Measurements from ENCODE around the gene RPS19. TPM values are rescaled to one million over a fixed set of nuclear protein-coding genes. Genes with fewer than 3 reads are reported as not detected.

The RPS19 gene
- total RNA-seq, 1 experiment from 2014 or later, result 3,297 TPM

DNA sequence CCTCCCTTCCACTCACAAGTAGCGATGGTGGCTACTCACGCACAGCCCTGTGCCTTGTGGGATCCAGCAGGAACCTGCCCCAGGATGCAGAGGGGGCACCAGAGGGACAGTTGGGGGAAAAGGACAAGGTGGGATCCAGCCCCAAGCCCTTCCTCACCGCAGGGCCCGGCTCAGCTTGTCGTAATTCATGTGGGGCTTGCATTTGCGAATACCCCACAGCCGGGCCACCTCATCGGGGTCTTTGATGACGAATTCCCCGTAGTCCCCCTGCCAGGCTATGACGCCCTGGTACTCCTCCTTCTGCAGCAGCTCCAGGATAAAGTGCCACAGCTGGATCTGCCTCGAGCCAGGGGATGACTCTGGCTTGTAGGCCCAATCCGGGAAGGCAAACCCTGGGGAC, 49.7 kb downstream of the RPS19 start:
- peaks cover 12% of the 10 kb centered on the region for H3K4me1 ChIP-seq
- intact Hi-C loops (cut with micrococcal nuclease; ENCODE audit: unreplicated experiment), result no loop called here
- H3K36me3 Mint-ChIP-seq (ENCODE audit: insufficient read depth, unreplicated experiment), result peaks cover 11% of the 10 kb centered on the region
- no peak overlapping the region for H3K4me3 Mint-ChIP-seq (ENCODE audit: unreplicated experiment)
- no peak overlapping the region for H3K4me3 ChIP-seq (ENCODE audit: low read depth, low read length)
- no TSS peak for BruUV-seq (replicated peaks)
- H3K27ac Mint-ChIP-seq (ENCODE audit: unreplicated experiment), result no peak overlapping the region
- H3K27me3 Mint-ChIP-seq (ENCODE audit: insufficient read depth, unreplicated experiment), result peaks cover 5% of the 10 kb centered on the region
- ChIA-PET POLR2A (no interaction called here), CTCF (no interaction called here)
- peaks cover 3% of the 10 kb centered on the region; the same call in 1 of the 2 replicates for H3K36me3 ChIP-seq (ENCODE audit: control insufficient read depth, insufficient read depth, low read length)
- DNase-seq, result no peak
- no peaks in the 10 kb centered on the region for H3K9me3 ChIP-seq
- no peaks in the 10 kb centered on the region for H3K9me3 Mint-ChIP-seq (ENCODE audit: unreplicated experiment)
- TF ChIP-seq, protein P1, sequence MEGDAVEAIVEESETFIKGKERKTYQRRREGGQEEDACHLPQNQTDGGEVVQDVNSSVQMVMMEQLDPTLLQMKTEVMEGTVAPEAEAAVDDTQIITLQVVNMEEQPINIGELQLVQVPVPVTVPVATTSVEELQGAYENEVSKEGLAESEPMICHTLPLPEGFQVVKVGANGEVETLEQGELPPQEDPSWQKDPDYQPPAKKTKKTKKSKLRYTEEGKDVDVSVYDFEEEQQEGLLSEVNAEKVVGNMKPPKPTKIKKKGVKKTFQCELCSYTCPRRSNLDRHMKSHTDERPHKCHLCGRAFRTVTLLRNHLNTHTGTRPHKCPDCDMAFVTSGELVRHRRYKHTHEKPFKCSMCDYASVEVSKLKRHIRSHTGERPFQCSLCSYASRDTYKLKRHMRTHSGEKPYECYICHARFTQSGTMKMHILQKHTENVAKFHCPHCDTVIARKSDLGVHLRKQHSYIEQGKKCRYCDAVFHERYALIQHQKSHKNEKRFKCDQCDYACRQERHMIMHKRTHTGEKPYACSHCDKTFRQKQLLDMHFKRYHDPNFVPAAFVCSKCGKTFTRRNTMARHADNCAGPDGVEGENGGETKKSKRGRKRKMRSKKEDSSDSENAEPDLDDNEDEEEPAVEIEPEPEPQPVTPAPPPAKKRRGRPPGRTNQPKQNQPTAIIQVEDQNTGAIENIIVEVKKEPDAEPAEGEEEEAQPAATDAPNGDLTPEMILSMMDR (IDR thresholded peaks at IDR 0.05; ENCODE audit: insufficient read depth in 1 of 2, low read depth in 1 of 2, low read length in 1 of 2, severe bottlenecking in 1 of 2, unreplicated experiment in 1 of 2), result no peak
- H3K27me3 ChIP-seq (replicated peaks; ENCODE audit: control insufficient read depth, insufficient read depth, low read length), result no peaks in the 10 kb centered on the region; the same call in 1 of the 2 replicates
- H3K4me1 Mint-ChIP-seq (ENCODE audit: low read depth, unreplicated experiment), result peaks cover 22% of the 10 kb centered on the region

DNA sequence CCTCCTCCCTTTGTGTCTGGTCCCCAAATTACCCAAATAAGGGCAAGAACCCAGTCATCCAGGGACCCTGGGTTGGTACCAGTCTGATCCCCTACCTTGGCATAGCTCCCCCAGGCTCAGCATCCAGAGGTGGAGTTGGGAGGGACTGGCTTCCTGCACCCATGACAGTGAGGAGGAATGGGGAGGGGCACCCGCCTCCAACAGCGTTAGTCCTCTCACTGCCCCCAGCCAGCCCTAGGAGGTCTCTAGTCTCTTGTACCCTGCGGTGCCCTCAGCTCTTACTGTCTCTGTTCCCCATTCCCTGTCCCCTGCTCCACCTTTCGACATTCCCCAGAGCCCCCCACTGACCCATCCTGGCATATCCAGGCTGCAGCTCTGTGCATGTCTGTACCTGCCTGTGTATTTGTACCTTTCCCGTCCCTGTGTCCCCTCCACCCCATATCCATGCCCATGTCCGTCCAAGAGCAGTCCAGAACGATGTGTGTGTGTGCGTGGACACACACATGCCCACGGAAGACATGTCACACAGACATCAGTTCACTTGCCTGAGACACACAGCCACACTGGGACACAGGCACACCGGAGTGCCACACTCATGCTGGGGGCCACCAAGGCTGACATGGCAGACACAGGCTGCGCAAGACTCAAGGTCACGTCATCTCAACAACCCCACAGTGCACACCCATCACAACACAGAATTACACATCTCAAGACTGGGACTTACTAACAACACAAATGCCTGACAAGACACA, 50.4 kb downstream of the RPS19 start:
- H3K36me3 Mint-ChIP-seq (ENCODE audit: insufficient read depth, unreplicated experiment), result peaks cover 7% of the 10 kb centered on the region
- TF ChIP-seq, protein P1 (IDR thresholded peaks at IDR 0.05; ENCODE audit: insufficient read depth in 1 of 2, low read depth in 1 of 2, low read length in 1 of 2, severe bottlenecking in 1 of 2, unreplicated experiment in 1 of 2), result no peak

DNA sequence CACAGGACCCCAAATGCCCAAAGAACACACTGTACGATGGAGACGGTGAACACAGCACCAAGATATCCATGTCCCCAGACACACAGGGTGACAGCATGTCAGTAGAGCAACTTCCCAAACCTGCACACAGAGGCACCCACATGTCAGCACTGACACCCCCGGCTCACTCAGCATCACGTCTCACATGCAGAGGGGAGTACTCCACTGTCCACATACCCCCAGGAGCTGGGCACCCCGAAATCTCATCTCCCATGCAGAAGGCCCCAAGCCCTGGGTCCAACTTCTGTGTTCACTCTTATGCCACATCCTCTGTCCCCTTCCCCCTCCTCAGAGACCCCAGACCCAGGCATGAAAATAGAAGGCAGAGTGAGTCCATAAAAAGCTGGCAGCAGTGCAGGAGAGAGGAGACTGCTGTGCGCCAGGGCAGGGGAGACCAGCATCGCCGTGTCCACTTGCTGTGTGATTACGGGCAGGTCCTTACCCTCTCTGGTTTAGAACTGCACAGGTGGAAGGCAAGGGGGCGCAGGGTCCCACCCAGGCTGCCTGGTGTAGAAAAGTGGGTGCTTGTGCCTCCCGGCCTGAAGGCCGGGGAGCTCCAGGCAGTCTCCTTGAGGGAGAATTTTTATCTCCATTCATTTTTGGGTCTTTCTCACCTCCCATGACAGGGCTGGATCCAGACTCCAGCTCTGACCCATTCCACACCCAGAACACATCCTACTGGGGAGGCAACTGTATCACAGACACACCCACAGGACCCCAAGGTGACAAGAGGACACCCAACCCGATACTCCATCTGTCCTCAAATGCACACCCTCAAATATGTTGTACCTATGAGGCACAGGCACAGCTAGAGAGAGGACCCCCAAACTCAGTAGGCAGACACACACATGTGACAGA, 51.2 kb downstream of the RPS19 start:
- Mint-ChIP-seq H3K9me3 (ENCODE audit: unreplicated experiment) (no peaks in the 10 kb centered on the region), H3K36me3 (ENCODE audit: insufficient read depth, unreplicated experiment) (peaks cover 7% of the 10 kb centered on the region), H3K4me3 (ENCODE audit: unreplicated experiment) (no peak overlapping the region), H3K27ac (ENCODE audit: unreplicated experiment) (no peak overlapping the region), H3K4me1 (ENCODE audit: low read depth, unreplicated experiment) (peaks cover 8% of the 10 kb centered on the region), H3K27me3 (ENCODE audit: insufficient read depth, unreplicated experiment) (peaks cover 5% of the 10 kb centered on the region)
- no peaks in the 10 kb centered on the region for H3K9me3 ChIP-seq
- H3K4me3 ChIP-seq (ENCODE audit: low read depth, low read length), result no peak overlapping the region
- POLR2A ChIA-PET, result no interaction called here
- no peak for DNase-seq
- intact Hi-C loops (cut with micrococcal nuclease; ENCODE audit: unreplicated experiment), result no loop called here
- TF ChIP-seq, protein P1 (IDR thresholded peaks at IDR 0.05; ENCODE audit: insufficient read depth in 1 of 2, low read depth in 1 of 2, low read length in 1 of 2, severe bottlenecking in 1 of 2, unreplicated experiment in 1 of 2), result no peak
- no peaks in the 10 kb centered on the region; the same call in 1 of the 2 replicates for H3K27me3 ChIP-seq (replicated peaks; ENCODE audit: control insufficient read depth, insufficient read depth, low read length)
- H3K36me3 ChIP-seq (ENCODE audit: control insufficient read depth, insufficient read depth, low read length), result no peaks in the 10 kb centered on the region; the same call in 1 of the 2 replicates
- BruUV-seq (replicated peaks), result TSS peak; percentile 9
- CTCF ChIA-PET, result no interaction called here
- no peaks in the 10 kb centered on the region for H3K4me1 ChIP-seq

More for the DNA sequence above, 50.4 kb downstream of the RPS19 start:
- no peak overlapping the region for H3K27ac Mint-ChIP-seq (ENCODE audit: unreplicated experiment)
- ChIA-PET CTCF (no interaction called here), POLR2A (no interaction called here)
- H3K9me3 Mint-ChIP-seq (ENCODE audit: unreplicated experiment), result no peaks in the 10 kb centered on the region
- H3K4me1 Mint-ChIP-seq (ENCODE audit: low read depth, unreplicated experiment), result peaks cover 14% of the 10 kb centered on the region
- Histone ChIP-seq H3K4me1 (peaks cover 5% of the 10 kb centered on the region), H3K27me3 (replicated peaks; ENCODE audit: control insufficient read depth, insufficient read depth, low read length) (no peaks in the 10 kb centered on the region; the same call in 1 of the 2 replicates), H3K36me3 (ENCODE audit: control insufficient read depth, insufficient read depth, low read length) (peaks cover 3% of the 10 kb centered on the region; the same call in 1 of the 2 replicates), H3K9me3 (no peaks in the 10 kb centered on the region), H3K4me3 (ENCODE audit: low read depth, low read length) (no peak overlapping the region)
- no peak overlapping the region for H3K4me3 Mint-ChIP-seq (ENCODE audit: unreplicated experiment)
- H3K27me3 Mint-ChIP-seq (ENCODE audit: insufficient read depth, unreplicated experiment), result peaks cover 5% of the 10 kb centered on the region
- no peak for DNase-seq
- BruUV-seq (replicated peaks), result no TSS peak
- intact Hi-C loops (cut with micrococcal nuclease; ENCODE audit: unreplicated experiment), result no loop called here

All from Caco-2 (cell line).